D721Med (cell line): ENCODE data around the gene NRXN3.
"Not testable (repeated sequence)": the region's sequence is repeated elsewhere in the genome, so short reads cannot be mapped to it uniquely, and the experiment has no call there.

Experiments used
- DNase-seq: peaks from one replicate; pipeline ENCODE4 v3.0.0; 2011; ENCODE audit warnings: low spot score; ENCODE audit not compliant: insufficient read length
- FAIRE-seq: peaks from 2 replicates; lab custom pipeline; 2011; peaks lifted over from hg19 to GRCh38; lab: Jason Lieb, UNC
- CTCF ChIP-seq: IDR thresholded peaks from 2 replicates; pipeline ENCODE4 v1.5.1; 2012; ENCODE audit warnings: mild to moderate bottlenecking, control low read depth; ENCODE audit not compliant: insufficient read depth; ENCODE audit errors: missing control alignments

The NRXN3 gene

DNA sequence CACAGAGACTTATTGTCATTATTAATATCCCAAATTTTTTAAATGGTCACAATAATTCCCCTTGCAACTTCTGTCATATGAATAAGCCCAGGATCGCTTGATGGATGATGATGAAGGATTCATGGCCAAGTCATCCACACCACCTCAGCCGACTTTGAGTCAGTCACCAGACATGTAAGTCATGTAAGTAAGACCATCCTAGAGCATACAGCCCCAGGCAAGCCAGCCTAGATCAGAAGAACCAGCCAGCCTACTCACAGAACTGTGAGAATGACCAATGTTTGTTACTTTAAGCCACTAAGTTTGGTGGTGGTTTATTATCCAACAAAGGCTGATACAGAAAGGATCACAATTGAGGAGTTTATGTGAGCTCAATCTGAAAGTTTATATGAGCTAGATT, 341.8 kb downstream of the NRXN3 start:
- no peak for TF ChIP-seq CTCF
- FAIRE-seq (no peak), DNase-seq (no peak)

GRCh38 chr14:78519863-78520262, 349.7 kb downstream of the NRXN3 start:
- FAIRE-seq (no peak), DNase-seq (no peak)
- TF ChIP-seq CTCF, result no peak

- no peak for TF ChIP-seq CTCF
- no peak for FAIRE-seq
- no peak for DNase-seq
These were observed 354.0 kb downstream of the NRXN3 start for GRCh38 chr14:78524196-78524595.

DNA sequence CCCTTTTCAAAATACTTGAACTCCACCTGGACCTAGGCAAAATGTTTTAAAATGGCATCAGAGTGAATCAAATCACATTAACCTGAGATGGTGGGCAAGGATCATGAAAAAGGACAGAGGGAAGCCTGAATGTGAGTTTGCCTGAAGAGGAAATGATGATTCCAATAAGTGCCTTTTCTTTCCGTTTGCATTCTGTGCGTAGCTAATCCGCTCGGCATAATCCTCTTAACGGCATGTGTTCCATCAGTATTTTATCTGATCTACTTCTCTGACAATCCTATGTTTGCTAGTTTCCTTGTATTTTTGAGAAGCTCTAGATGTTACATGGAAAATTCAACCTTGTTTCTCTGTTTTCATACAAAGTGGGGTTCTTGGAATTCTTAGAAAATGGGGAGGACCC, 354.6 kb downstream of the NRXN3 start:
- no peak for TF ChIP-seq CTCF
- DNase-seq, result no peak
- FAIRE-seq, result peak; percentile 95

GRCh38 chr14:78530078-78530477, 359.9 kb downstream of the NRXN3 start:
- FAIRE-seq, result no peak
- TF ChIP-seq CTCF, result no peak
- no peak for DNase-seq

DNA sequence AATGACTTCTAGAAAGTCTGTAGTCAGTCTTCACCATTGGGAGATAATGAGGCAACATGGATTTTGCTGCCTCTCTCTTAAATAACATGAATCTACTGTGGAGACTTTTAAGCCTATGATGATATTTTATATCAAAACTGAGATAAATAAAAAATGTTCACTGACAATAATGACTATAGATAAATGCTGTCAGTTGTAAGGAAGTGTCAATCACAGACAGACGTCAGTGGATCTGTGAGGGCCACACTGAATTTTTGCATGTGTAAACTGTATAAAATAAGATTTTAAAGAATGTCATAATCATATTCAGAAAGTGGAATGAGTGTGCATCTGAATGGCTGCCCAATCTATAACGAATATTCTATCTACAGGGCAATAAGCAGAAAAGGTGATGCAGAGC, 364.0 kb downstream of the NRXN3 start:
- no peak for TF ChIP-seq CTCF
- FAIRE-seq (no peak), DNase-seq (no peak)

DNA sequence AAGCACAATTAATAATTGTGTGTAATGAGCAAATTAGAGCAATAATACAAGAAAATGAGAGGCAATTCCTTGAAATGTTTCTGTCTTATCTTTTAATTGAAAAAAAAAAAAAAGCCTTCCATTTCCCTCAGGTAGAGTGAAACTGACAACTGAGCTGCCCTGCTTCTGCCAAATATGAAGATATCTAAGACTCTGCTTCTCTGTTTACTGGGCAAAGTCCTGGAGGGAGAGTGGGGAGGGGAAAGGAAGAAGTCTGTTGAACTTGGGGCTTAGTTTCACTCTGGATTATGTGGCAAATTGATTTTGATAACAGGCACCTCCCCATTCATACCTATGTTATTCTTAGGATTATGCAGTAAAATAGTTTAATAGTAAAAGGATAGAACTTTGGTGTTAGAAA, 364.9 kb downstream of the NRXN3 start:
- DNase-seq (no peak), FAIRE-seq (no peak)
- TF ChIP-seq CTCF, result no peak

- not testable (repeated sequence) for DNase-seq, FAIRE-seq
These were observed 371.6 kb downstream of the NRXN3 start for GRCh38 chr14:78541788-78542187.
